Loucy (cell line): ENCODE data around the gene DACT2.

Experiments used
- CTCF ChIP-seq: fragments of 200-600 bp; sonication (generic); conservative IDR thresholded peaks from 2 replicates; pipeline ENCODE4 v1.5.1; 2014; ENCODE audit warnings: mild to moderate bottlenecking, antibody characterized with exemption, low read length
- EZH2phosphoT487 ChIP-seq: fragments of 200-600 bp; IDR thresholded peaks from 2 replicates; pipeline ENCODE4 v1.6.1; 2018; ENCODE audit warnings: antibody characterized with exemption, mild to moderate bottlenecking, moderate library complexity, borderline replicate concordance

DNA sequence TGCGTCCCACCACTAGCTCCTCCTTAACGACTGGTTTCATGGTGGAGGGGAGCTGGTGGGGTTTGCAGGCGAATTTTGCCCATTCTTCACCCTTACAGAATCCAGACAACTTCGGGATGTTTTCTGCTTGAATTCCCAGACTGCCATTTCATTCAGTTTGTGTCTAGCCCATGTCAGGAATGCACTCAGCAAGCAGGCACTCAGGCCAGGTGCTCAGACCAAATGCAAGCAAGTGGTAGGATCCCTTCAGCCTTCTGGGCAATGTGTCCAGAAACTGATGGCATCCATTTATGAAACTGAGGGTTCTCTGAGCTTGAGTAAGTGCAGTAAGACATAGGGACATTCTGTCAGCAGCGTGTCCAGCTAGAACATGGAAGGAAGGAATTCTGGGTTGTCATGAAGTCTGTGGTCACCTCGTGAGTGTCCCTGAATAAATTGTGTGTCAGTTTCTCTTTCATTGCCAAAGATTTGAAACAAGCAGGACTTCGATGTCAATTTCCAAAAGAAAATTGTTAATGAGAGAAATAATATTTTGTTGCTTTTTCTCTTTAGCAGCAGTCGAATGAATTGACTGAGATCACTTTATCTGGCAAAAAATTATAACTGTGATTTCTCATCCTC is 21.8 kb upstream of the DACT2 start:
- TF ChIP-seq CTCF (no peak), EZH2phosphoT487 (no peak)
